Nucleus accumbens (tissue), 56 donors: Measurements from ENCODE around the gene SLC9A9.

Source experiments
- DNase-seq, 56 donors: peaks; one replicate each; lab custom pipeline; 2025; lab: John Stamatoyannopoulos, UW

SLC9A9 gene

GRCh38 chr3:143482106-143483088, 365.9 kb downstream of the SLC9A9 start:
- peak in 1 of 56 donors; percentile 6 for DNase-seq

- no peak for DNase-seq
Measured at GRCh38 chr3:143480344-143480743, 367.9 kb downstream of the SLC9A9 start.

- DNase-seq = no peak
Measured at GRCh38 chr3:143479727-143480126, 368.5 kb downstream of the SLC9A9 start.

- no peak for DNase-seq
Measured at GRCh38 chr3:143478115-143478693, 370.1 kb downstream of the SLC9A9 start.

GRCh38 chr3:143476965-143477640, 371.2 kb downstream of the SLC9A9 start:
- no peak for DNase-seq

GRCh38 chr3:143475981-143476380, 372.3 kb downstream of the SLC9A9 start:
- no peak for DNase-seq

- no peak for DNase-seq
Measured at GRCh38 chr3:143472731-143473523, 375.3 kb downstream of the SLC9A9 start.

GRCh38 chr3:143471705-143472104, 376.6 kb downstream of the SLC9A9 start:
- no peak for DNase-seq

GRCh38 chr3:143469159-143469558, 379.1 kb downstream of the SLC9A9 start:
- DNase-seq = no peak

GRCh38 chr3:143465666-143466065, 382.6 kb downstream of the SLC9A9 start:
- DNase-seq = no peak

- peak in 1 of 56 donors; percentile 71 for DNase-seq
Measured at GRCh38 chr3:143464850-143465249, 383.4 kb downstream of the SLC9A9 start.

- no peak for DNase-seq
Measured at GRCh38 chr3:143455480-143455879, 392.8 kb downstream of the SLC9A9 start.

- no peak for DNase-seq
Measured at GRCh38 chr3:143450632-143451031, 397.6 kb downstream of the SLC9A9 start.

GRCh38 chr3:143447491-143447890, 400.8 kb downstream of the SLC9A9 start:
- DNase-seq = no peak

GRCh38 chr3:143445118-143445517, 403.1 kb downstream of the SLC9A9 start:
- no peak for DNase-seq

- DNase-seq = no peak
Measured at GRCh38 chr3:143443851-143444331, 404.4 kb downstream of the SLC9A9 start.

- DNase-seq = no peak
Measured at GRCh38 chr3:143442814-143443447, 405.3 kb downstream of the SLC9A9 start.

- no peak for DNase-seq
Measured at GRCh38 chr3:143441516-143442171, 406.6 kb downstream of the SLC9A9 start.

GRCh38 chr3:143439817-143440216, 408.5 kb downstream of the SLC9A9 start:
- no peak for DNase-seq
